T follicular helper cell (primary cell): ENCODE results near the gene GALNT17.

Source experiments
- DNase-seq: peaks from one replicate; pipeline ENCODE4 v3.0.0-alpha.2; 2020; ENCODE audit warnings: low read depth

The GALNT17 gene

GRCh38 chr7:71459132-71459531, 327.2 kb downstream of the GALNT17 start:
- no peak for DNase-seq

DNA sequence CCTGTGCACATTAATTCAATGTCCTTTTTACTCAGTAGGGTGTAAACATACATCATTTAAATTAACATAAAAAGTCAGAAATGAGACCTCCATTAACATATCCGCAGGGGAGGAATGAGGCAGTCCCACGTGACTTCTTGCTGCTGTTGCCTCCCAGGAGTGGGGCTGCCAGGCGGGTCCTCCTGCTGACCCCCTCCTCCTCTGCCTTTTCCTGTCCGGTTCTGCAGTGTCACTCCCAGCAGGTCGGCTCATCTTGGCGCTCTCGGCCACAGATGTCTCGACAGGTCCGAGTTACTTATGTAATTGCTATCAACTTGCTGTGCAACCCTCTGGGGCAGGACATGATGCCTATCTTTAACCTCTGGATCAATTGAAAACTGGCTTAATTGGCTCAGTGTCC, 329.6 kb downstream of the GALNT17 start:
- DNase-seq: no peak

DNA sequence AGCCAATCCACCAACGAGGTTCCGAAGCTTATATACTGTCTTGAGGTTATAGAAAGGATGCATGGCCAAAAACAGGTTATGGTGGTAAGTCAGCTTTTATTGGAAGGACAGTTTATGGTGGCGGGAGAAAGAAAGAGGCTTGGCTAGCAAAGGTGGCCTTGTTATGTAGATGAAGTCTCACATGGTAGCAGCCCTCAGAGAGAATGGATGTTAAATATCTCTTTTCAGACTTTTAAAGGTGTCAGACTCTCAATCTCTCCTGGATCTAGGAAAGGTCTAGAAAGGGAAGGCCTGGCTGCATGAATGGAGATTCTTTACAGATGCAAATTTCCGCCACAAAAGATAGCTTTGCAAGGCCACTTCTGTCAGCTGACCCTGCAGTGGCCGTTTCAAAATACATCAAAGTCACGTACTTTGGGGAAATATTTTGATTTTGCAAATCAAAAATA, 333.8 kb downstream of the GALNT17 start:
- DNase-seq: no peak

DNA sequence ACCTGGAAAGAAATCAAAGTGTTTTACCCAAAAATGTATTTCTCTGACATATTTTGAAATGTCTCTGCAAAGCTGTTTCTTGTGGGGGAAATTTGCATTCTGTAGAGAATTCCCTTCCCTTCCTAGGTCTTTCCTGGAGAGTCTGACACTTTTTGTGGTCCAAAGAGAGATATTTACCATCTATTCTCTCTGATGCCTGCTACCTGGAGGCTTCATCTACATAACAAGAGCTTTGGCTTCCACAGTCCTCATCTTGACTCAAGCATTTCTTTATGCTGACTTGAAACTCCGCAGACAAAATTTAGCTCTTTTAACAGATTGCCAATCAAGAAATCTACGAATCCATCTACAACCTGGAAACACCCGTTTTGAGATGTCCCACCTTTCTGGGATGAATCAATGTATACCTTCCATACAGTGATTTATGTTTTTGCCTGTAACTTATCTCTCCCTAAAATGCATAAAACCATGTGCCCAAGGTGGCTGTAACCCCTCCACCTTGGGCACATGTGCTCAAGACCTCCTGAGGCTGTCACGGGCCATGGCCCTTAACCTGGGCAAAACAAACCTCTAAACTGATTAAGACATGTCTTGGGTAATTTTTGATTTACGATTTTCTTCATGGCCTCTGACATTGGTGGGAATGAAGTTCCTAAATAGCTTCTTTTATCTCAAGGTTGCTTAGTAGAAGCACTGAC, 334.7 kb downstream of the GALNT17 start:
- DNase-seq: no peak

- no peak for DNase-seq
Observed at GRCh38 chr7:71470326-71470725, 338.4 kb downstream of the GALNT17 start.

DNA sequence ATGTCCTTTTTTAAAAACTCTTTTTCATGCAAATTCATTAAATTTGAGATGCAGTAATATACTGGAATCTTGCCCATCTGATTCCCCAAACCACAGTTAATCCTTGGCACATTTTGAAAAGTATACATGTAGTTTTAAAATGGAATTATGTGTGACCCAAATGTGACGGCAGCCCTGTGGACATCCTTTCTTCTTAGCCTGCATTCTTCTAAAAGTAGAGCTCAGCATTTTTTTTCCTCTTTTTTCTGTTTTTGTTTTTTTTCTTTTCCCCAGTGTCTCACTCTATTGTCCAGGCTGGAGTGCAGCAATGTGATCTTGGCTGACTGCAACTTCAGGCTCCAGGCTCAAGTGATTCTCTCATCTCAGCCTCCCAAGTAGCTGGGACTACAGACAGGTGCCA, 338.9 kb downstream of the GALNT17 start:
- DNase-seq: no peak

DNA sequence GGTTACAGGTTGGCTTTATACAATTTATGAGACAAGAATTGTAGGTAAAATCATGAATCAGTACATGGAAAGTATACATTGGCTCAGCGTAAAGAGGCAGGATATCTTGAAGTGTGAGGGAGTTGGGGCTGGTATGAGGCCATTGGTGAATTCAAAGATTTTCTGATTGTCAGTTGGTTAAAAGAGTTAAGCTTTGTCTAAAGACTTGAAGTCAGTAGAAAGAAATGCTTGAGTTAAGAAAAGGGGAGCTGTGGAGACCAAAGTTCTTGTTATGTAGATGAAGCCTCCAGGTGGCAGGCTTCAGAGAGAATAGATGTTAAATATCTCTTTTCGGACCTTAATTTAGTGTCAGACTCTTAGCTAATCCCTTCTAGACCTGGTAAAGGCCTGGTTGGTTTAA, 341.0 kb downstream of the GALNT17 start:
- DNase-seq: no peak

- no peak for DNase-seq
Observed at GRCh38 chr7:71473366-71473967, 341.5 kb downstream of the GALNT17 start.

GRCh38 chr7:71477441-71477840, 345.5 kb downstream of the GALNT17 start:
- DNase-seq: no peak

DNA sequence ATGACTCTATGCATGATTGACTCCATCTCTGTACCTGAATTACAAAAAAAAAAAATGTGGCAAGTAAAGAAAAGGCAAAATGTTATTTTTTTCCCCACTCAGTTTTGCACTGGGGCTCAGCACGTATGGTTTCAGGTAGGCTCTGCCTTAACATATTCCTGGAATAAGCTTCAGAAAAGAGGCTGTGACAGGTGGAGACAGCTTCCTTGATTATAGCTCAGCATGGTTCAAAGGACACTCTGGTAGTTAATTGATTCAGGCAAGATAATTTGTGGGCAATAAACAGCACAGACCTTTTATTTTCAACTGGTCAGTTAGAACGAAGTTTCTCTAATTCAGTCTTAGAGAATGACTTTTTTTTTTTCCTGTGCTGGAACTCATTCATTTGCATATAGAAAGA, 347.3 kb downstream of the GALNT17 start:
- no peak for DNase-seq

DNA sequence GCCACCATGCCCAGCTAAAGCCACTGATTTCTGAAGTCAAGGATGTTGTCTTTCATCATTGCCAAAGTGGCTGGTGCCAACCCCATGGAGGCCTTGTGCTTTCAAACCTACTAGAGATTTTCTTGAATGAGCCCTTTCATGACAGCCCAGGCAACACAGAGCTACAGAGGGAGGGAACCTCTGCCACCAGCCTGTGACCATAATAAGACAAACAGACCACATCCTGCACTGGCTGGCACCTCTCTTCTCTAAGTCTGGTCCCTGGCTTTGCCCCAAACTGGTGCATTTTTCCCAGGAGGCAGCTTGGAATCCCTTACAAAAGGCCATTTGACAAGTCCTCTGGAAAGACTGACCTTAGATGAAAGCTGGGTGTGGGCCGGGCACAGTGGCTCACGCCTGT, 348.8 kb downstream of the GALNT17 start:
- DNase-seq: no peak

DNA sequence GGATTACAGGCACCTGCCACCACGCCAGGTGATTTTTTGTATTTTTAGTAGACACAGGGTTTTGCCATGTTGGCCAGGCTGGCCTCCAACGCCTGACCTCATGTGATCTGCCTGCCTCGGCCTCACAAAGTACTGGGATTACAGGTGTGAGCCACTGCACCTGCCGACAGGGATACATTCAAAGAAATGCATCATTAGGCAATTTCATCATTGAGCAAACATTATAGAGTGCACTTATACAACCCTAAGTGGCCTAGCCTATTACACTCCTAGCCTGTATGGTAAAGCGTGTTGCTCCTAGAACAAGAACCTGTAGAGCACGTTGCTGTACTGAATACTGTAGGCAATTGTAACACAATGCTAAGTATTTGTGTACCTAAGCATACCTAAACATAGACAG, 350.3 kb downstream of the GALNT17 start:
- no peak for DNase-seq

DNA sequence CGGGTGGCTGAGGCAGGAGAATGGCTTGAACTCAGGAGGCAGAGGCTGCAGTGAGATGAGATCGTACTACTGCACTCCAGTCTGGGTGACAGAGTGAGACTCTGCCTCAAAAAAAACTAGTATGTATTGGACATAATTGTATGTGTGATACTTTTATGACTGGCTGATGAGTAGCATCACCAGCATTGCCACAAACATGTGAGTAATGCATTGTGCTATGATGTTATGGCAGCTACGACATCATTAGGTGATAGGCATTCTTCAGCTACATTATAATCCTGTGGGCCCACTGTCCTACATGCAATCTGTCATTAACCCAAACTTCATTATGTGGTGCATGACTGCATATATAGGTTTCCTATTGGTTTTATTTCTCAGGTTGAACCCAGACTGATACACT, 352.4 kb downstream of the GALNT17 start:
- DNase-seq: no peak

DNA sequence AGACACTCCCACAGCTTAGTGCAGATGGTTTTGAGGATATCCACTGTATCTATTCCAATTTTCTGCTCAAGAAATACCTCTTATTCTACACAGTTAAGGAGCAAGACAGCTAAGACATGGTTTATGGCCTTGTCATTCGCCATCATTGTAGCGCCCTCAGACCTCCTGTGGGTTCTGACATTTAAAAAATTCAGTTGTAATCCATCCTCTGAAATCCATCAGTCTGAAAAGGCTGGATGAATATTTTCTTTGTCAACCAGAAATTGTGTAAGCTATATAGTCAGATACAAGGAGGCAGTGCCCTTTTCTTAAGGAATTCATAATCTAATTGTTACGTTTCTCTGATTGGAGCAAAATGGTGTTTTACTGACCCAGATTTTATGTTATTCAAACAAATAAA, 353.6 kb downstream of the GALNT17 start:
- no peak for DNase-seq

GRCh38 chr7:71486414-71486813, 354.5 kb downstream of the GALNT17 start:
- no peak for DNase-seq

DNA sequence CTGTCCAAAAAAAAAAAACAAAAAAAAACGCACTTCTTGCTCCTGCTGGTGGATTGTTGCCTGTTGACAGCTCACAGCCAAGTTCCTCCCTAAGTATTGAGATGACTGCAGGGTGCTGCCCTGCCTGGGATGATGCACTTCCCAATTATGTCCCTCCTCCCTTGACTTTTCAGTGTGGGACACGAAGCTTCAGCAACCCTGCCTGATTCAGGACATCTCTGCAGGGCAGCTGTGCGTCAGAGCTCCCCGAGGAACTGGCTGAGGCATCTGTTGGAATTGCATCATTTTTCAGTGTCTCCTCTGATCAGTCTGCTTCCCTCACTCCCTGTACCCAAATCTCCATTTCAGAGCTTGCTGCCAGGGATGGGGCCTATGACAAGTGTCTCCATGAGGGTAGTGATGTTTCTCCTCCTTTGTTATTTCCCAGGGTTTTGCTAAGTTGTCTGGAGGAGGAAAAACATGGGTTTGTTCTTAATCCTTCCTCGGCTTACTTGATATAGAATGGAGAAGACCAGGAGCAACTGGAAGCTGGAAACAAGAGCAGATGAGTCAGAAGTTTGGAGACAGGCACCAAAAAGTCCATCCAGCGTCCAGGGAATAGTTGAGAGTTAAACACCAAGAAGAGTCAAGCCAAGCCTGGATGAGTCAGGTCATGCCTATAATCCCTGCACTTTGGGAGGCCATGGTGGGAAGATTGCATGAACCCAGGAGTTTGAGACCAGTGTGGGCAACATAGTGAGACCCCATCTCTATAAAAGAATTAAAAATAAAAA, 355.1 kb downstream of the GALNT17 start:
- no peak for DNase-seq

DNA sequence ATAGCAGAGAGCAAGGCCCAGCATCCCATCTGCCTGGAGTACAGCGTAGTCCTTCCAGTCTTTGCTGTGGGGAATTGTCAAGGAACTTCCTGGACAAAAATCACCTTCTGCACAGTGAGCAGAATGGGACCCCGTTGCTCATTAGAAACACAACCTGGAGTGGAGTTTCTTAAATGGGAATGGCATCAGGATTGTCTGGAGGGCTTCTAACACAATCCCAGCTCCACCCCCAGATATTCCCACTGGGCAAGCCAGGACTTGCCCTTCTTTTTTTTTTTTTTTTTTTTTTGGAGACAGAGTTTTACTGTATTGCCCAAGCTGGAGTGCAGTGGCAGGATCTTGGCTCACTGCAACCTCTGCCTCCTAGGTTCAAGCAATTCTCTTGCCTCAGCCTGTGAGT, 356.4 kb downstream of the GALNT17 start:
- no peak for DNase-seq

DNA sequence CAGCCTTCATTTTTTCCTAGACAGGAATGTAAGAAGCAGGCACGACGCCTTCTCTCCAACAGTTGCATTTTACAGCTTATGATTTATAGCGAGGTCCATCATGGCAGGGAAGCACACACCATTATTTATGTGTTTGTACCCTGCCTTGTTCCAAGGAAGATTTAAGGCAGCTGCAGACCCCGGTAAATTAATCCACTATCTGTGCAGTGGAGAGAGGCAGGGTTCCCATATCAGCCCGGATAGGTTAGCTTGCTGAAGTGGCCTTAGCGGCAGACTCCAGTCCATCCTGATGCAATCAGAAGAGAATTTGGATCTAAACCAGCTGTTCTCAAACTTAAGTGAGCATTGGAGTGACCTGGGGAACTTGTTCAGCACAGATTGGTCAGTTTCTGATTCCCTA, 359.4 kb downstream of the GALNT17 start:
- DNase-seq: no peak

DNA sequence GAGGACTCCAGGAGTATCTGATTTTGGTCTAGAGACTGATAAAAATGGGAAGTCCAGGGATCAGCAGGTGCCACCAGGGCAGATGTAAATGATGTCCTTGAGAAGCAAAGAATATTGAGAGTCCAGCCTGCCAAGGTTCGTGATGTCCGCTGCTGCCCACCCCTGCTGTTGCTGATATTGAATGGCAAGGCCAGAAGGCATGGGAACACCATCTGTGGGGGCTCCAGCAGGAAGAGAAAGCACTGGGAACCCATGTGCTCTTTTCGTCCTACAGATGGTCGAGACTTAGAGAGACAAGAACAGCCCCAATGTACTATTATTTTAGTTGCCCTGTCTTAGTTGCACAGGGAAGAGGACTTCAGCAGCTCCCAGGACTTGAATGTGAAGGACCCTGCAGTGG, 363.9 kb downstream of the GALNT17 start:
- no peak for DNase-seq

DNA sequence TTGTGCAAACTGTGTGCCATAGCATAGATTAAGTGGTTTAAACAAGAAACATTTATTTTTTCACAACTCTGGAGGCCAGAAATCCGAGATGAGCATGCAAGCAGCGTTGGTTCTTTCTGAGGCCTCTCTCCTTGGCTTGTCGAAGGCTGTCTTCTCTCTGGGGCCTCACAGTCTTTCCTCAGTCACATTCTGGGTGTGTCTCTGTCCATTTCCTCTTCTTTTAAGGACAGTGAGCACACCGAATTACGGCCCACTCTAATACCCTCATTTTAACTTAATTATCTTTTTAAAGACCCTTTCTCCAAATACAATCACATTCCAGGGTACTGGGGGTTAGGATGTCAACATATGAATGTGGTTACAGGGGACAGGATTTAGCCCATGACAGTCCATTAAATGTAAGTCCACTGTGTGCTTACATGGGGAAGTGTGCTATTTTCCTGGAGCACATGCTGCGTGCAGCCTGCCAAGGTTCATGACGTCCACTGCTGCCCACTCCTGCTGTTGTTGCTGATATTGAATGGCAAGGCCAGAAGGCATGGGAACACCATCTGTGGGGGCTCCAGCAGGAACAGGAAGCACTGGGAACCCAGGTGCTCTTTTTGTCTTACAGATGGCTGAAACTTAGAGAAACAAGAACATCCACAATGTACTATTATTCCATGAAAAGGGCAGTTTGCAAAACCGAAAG, 365.5 kb downstream of the GALNT17 start:
- no peak for DNase-seq

GRCh38 chr7:71498381-71498780, 366.4 kb downstream of the GALNT17 start:
- no peak for DNase-seq

- no peak for DNase-seq
Observed at GRCh38 chr7:71504697-71505441, 372.9 kb downstream of the GALNT17 start.
